A673 (cell line): ENCODE measurements around the gene NADK2. TPM values are rescaled to one million over a fixed set of nuclear protein-coding genes. Genes with fewer than 3 reads are reported as not detected.

Experiments
- BruUV-seq: library from RNA; stranded (reverse); fragments of 400-500 nt; replicated peaks from 2 replicates; lab custom pipeline; 2021; lab: Mats Ljungman, UMichigan
- CTCF ChIA-PET: fragments of 300-600 bp; sonication (Branson Sonifier 250); formaldehyde crosslinking; loops from one replicate; lab custom pipeline; 2022; ENCODE audit warnings: antibody characterized with exemption; lab: Charles Lee
- POLR2A ChIA-PET: fragments of 300-600 bp; sonication (Branson Sonifier 250); formaldehyde crosslinking; loops from one replicate; lab custom pipeline; 2022; ENCODE audit warnings: antibody characterized with exemption; ENCODE audit not compliant: low non-redundant PET; lab: Charles Lee
- DNase-seq: peaks from one replicate; pipeline ENCODE4 v3.0.0-alpha.2; 2015; ENCODE audit warnings: low spot score
- H3K27ac ChIP-seq: fragments of 200-600 bp; sonication (generic); 2 replicates; pipeline ENCODE4 v1.5.1; 2016; ENCODE audit warnings: mixed run types, low read depth, mild to moderate bottlenecking, mixed read lengths, antibody characterized with exemption, low read length; ENCODE audit not compliant: poor library complexity, severe bottlenecking
- H3K27me3 ChIP-seq: fragments of 200-600 bp; sonication (generic); replicated peaks from 2 replicates; pipeline ENCODE4 v1.6.1; 2017; ENCODE audit warnings: mixed run types, low read depth, mild to moderate bottlenecking, mixed read lengths, antibody characterized with exemption, low read length; ENCODE audit not compliant: insufficient read depth, poor library complexity
- H3K36me3 ChIP-seq: fragments of 200-600 bp; sonication (generic); 2 replicates; pipeline ENCODE4 v1.6.1; 2016; ENCODE audit warnings: mixed run types, mild to moderate bottlenecking, mixed read lengths, antibody characterized with exemption, low read length; ENCODE audit not compliant: insufficient read depth, poor library complexity, severe bottlenecking
- H3K4me1 ChIP-seq: fragments of 200-600 bp; sonication (generic); 2 replicates; pipeline ENCODE4 v1.6.1; 2017; ENCODE audit warnings: mixed run types, mild to moderate bottlenecking, mixed read lengths, antibody characterized with exemption, low read length; ENCODE audit not compliant: insufficient read depth, poor library complexity, severe bottlenecking
- H3K4me3 ChIP-seq: fragments of 200-600 bp; sonication (generic); 2 replicates; pipeline ENCODE4 v1.5.1; 2016; ENCODE audit warnings: low read depth, mixed run types, mild to moderate bottlenecking, mixed read lengths, low read length; ENCODE audit not compliant: poor library complexity, severe bottlenecking
- H3K9me3 ChIP-seq: fragments of 200-600 bp; sonication (generic); 2 replicates; pipeline ENCODE4 v1.6.1; 2016; ENCODE audit warnings: mixed run types, low read depth, mild to moderate bottlenecking, mixed read lengths, antibody characterized with exemption, low read length; ENCODE audit not compliant: poor library complexity, severe bottlenecking
- CTCF ChIP-seq: fragments of 300-800, 200-600 bp; sonication (generic); conservative IDR thresholded peaks from 2 replicates; pipeline ENCODE4 v1.5.1; 2017; ENCODE audit warnings: low read depth, mild to moderate bottlenecking, antibody characterized with exemption, low read length, moderate library complexity, mixed read lengths
- EZH2 ChIP-seq: fragments of 200-600 bp; sonication (generic); IDR thresholded peaks from 2 replicates; pipeline ENCODE4 v1.6.1; 2017; ENCODE audit warnings: borderline replicate concordance, low read depth, mild to moderate bottlenecking, mixed read lengths, antibody characterized with exemption, low read length; ENCODE audit not compliant: poor library complexity, severe bottlenecking
- intact Hi-C: fragments of 100-400 bp; cut with micrococcal nuclease; formaldehyde crosslinking; loops from one replicate; pipeline ENCODE4 v1.10.0; 2022; ENCODE audit not compliant: unreplicated experiment
- total RNA-seq: library from RNA; stranded (reverse); gene quantifications from 2 replicates; pipeline ENCODE4 v1.2.3, GENCODE V29; 2021

The NADK2 gene
- total RNA-seq, 1 experiment from 2014 or later: 31.6 TPM

- BruUV-seq: no TSS peak
- H3K9me3 ChIP-seq: no peaks in the 10 kb centered on the region
- intact Hi-C loops: no loop called here
- peaks cover 32% of the 10 kb centered on the region for H3K4me1 ChIP-seq
- H3K27ac ChIP-seq: no peak overlapping the region
- CTCF ChIA-PET: no interaction called here
- POLR2A ChIA-PET: no interaction called here
- no peak for TF ChIP-seq EZH2
- no peak for TF ChIP-seq CTCF
- peak; percentile 27 for DNase-seq
- no peaks in the 10 kb centered on the region for H3K27me3 ChIP-seq
- no peaks in the 10 kb centered on the region for H3K36me3 ChIP-seq
- no peak overlapping the region for H3K4me3 ChIP-seq
These were observed 4.9 kb downstream of the NADK2 start for GRCh38 chr5:36236801-36237200.

GRCh38 chr5:36232533-36232932 is 9.2 kb downstream of the NADK2 start:
- POLR2A ChIA-PET: no interaction called here
- H3K27me3 ChIP-seq: no peaks in the 10 kb centered on the region
- TF ChIP-seq EZH2 (no peak), CTCF (no peak)
- no peak for DNase-seq
- no peak overlapping the region for H3K27ac ChIP-seq
- H3K4me3 ChIP-seq: no peak overlapping the region
- BruUV-seq: no TSS peak
- intact Hi-C loops: no loop called here
- H3K36me3 ChIP-seq: no peaks in the 10 kb centered on the region
- CTCF ChIA-PET: no interaction called here
- peaks cover 13% of the 10 kb centered on the region for H3K4me1 ChIP-seq
- no peaks in the 10 kb centered on the region for H3K9me3 ChIP-seq

- Histone ChIP-seq H3K4me1 (peaks cover 7% of the 10 kb centered on the region), H3K27ac (no peak overlapping the region), H3K27me3 (no peaks in the 10 kb centered on the region), H3K4me3 (no peak overlapping the region), H3K36me3 (no peaks in the 10 kb centered on the region), H3K9me3 (no peaks in the 10 kb centered on the region)
- no peak for TF ChIP-seq EZH2
- intact Hi-C loops: no loop called here
- CTCF ChIA-PET: no interaction called here
- POLR2A ChIA-PET: no interaction called here
- no peak for DNase-seq
- BruUV-seq: no TSS peak
These were observed 11.5 kb downstream of the NADK2 start for GRCh38 chr5:36230151-36230790.

- ChIA-PET POLR2A (no interaction called here), CTCF (interaction anchor here (1.2 kb wide), 1 partner anchor 149 kb away, joined by 5 read pairs; no protein-coding TSS in a partner anchor)
- no peak overlapping the region for H3K27ac ChIP-seq
- no peaks in the 10 kb centered on the region for H3K27me3 ChIP-seq
- TF ChIP-seq CTCF: no peak
- no peak for TF ChIP-seq EZH2
- BruUV-seq: no TSS peak
- H3K4me1 ChIP-seq: peaks cover 6% of the 10 kb centered on the region
- no peaks in the 10 kb centered on the region for H3K36me3 ChIP-seq
- H3K4me3 ChIP-seq: no peak overlapping the region
- DNase-seq: no peak
- no peaks in the 10 kb centered on the region for H3K9me3 ChIP-seq
- intact Hi-C loops: no loop called here
These were observed 13.2 kb downstream of the NADK2 start for GRCh38 chr5:36228505-36228904.
